ENCODE data around the gene ZNF892. TPM values are rescaled to one million over a fixed set of nuclear protein-coding genes. Genes with fewer than 3 reads are reported as not detected.
A peak's percentile ranks its signal among the peaks of the same experiment; 100 is the strongest.

ZNF892 gene
- total RNA-seq, result 1 to 10 TPM; 2.2 to 3.2 TPM

DNA sequence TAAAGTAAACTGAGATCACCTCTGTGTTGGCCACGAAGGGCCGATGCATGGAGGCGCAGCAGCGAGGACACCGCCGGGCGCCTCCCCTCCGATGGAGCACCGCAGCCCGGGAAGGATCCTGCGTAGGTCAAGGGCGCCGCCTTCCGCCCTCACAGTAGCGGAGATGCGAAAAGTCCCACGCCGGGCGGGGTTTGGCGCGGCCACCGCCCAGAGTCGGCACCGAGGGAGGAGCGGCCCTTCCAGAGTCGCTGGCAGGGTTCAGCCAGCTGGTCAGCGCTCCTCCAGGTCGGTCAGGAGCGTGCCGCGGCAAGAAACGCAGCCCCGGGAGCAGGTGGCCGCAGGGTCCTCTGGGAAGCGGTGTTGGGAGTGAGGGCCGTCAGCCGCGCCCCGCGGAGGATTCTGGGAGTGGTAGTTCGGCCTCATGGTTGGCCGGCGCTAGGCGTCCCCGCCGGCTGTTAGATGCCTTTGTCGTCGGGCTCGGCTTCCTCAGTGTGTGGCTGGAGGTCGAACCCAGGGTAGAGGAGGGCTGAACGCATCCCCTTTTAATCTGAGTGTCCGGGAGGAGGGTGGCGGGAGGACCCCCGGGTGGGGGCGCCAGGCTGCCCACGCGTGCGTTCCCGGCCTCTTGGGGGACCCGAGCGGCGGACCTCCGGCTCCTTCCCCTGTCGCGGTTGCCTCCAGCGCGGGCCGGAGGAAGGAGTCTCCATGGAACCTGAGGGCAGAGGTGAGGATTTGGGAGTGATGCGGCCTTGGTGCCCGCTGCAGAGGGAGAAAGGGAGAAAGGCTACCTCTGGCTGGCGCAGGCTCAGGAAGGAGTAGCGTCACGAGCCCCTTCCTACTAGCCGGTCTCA is at the start of gene ZNF892:
ZNF892 (plus strand) TSS at position 411 of the 851 bp plus-strand sequence; CDS start at position 706, 295 bp downstream.
- H3K36me3 ChIP-seq, result peaks cover 15% of the 10 kb centered on the region
- peak within 1 kb of the TSS; percentile 92 to 93 for H3K27ac ChIP-seq
- DNase-seq (ENCODE audit: low spot score), result peak; percentile 89
- peaks cover 0 to 16% of the 10 kb centered on the region in 2 donors for H3K4me1 ChIP-seq
- no peaks in the 10 kb centered on the region for H3K27me3 ChIP-seq
- TF ChIP-seq, protein P1, sequence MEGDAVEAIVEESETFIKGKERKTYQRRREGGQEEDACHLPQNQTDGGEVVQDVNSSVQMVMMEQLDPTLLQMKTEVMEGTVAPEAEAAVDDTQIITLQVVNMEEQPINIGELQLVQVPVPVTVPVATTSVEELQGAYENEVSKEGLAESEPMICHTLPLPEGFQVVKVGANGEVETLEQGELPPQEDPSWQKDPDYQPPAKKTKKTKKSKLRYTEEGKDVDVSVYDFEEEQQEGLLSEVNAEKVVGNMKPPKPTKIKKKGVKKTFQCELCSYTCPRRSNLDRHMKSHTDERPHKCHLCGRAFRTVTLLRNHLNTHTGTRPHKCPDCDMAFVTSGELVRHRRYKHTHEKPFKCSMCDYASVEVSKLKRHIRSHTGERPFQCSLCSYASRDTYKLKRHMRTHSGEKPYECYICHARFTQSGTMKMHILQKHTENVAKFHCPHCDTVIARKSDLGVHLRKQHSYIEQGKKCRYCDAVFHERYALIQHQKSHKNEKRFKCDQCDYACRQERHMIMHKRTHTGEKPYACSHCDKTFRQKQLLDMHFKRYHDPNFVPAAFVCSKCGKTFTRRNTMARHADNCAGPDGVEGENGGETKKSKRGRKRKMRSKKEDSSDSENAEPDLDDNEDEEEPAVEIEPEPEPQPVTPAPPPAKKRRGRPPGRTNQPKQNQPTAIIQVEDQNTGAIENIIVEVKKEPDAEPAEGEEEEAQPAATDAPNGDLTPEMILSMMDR (IDR thresholded peaks at IDR 0.05), result peak in 1 of 2 donors; percentile 71
- peak within 1 kb of the TSS; percentile 65 to 83 for H3K4me3 ChIP-seq
- peaks cover 0 to 23% of the 10 kb centered on the region in 2 donors for H3K9me3 ChIP-seq

DNA sequence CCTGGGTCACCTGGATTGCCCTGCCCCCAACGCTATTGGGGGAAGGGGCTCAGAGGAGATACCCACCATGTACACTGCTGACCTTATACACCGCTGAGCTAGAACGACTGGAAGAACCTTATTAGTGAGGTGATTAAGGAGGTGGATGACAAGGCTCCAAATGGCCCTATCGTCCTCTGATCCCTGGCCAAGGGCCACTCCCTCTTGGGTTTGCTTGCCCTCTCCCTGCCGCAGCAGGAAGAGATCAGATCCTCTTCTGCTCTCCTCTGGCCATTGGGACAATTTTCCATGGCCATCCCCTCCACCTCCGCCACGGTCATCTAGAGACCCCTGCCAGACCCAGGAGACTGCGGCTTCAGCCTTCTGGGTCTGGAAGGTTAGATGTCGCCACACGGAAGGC is 48.9 kb upstream of the ZNF892 start:
- TF ChIP-seq, protein P1 (IDR thresholded peaks at IDR 0.05), result no peak
- no peak for DNase-seq (ENCODE audit: low spot score)
- Histone ChIP-seq H3K4me3 (peak overlapping the region; percentile 80), H3K36me3 (peaks cover 36% of the 10 kb centered on the region), H3K27ac (peak overlapping the region in 1 of 2 donors; percentile 76), H3K4me1 (peaks cover 0 to 11% of the 10 kb centered on the region in 2 donors), H3K9me3 (peaks cover 0 to 21% of the 10 kb centered on the region in 2 donors), H3K27me3 (no peaks in the 10 kb centered on the region)

DNA sequence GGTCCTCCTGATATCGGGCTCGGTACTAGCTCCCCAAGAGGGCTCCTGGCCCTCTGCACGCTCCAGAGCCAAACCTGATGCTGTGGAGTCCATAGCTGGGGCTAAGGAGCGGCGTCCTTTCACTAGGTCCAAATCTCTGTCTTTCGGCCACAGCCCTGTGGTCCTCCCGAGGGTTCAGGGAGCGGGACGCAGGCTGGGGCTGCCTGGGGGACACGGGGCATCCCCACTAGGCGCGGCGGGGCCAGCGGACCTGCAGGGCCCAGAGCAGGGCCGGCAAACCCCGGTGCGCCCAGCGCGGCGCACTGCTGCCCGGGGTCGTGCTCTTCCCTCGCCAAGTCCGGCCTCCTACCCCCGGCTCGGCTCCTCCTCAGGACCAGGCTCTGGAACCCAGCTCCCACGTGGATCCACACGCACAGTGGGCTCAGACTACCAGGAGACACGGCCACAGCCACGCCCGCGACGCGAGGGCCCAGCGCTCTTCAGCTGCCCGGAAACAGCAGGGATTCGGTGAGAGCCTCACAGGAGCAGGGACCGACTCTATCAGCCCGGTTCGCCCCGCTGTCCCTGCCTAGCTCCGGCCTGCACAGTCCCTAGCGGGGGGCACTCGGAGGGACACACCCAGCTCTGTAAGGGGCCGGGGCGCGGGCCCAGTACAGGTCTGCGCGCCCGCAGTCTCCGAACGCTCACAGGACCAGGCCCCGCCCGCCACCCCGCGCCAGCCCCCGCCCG is 48.3 kb upstream of the ZNF892 start:
- Histone ChIP-seq H3K27ac (peak overlapping the region; percentile 75 to 76), H3K9me3 (peaks cover 0 to 15% of the 10 kb centered on the region in 2 donors), H3K36me3 (peaks cover 30% of the 10 kb centered on the region), H3K27me3 (no peaks in the 10 kb centered on the region), H3K4me3 (peak overlapping the region; percentile 80), H3K4me1 (peaks cover 0 to 17% of the 10 kb centered on the region in 2 donors)
- TF ChIP-seq, protein P1 (IDR thresholded peaks at IDR 0.05), result no peak
- DNase-seq (ENCODE audit: low spot score), result no peak

DNA sequence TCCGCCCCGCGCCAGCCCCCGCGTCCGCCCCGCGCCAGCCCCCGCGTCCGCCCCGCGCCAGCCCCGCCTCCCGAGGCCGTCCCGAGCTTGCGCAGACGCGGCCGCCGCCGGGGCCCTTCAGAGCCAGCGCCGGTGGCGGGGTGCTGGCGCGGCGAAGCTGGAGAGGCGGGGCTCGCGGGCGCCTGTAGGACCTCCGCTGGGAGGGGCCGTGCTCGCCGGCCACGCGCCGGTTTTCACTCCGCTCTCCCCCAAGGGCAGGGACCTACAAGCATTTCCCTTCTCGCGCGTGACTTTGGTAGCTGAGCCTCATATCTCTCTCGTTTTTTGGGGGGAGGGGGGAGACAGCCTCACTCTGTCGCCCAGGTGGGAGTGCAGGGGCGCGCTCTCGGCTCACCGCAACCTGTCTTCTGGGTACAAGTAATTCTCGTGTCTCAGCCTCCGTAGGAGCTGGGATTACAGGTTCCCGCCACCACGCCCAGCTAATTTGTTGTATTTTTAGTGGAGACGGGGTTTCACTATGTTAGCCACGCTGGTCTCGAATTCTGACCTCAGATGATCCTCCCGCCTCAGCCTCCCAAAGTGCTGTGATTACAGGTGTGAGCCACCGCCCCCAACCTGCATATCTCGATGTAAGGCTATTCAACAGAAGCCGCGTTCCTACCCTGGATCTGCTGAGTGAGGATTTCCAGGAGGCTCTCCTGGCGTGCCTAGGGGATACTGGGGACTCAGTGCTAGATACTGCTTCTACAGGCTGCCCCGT is 47.5 kb upstream of the ZNF892 start, which contains the start of gene ZNF514:
ZNF514 (minus strand) TSS at position 159 of the 760 bp plus-strand sequence. CDS start 6,595 bp downstream, outside the sequence.
- peak within 1 kb of the TSS; percentile 75 to 84 for H3K27ac ChIP-seq
- H3K36me3 ChIP-seq, result peaks cover 22% of the 10 kb centered on the region
- H3K4me1 ChIP-seq, result peaks cover 0 to 25% of the 10 kb centered on the region in 2 donors
- H3K27me3 ChIP-seq, result no peaks in the 10 kb centered on the region
- TF ChIP-seq, protein P1 (IDR thresholded peaks at IDR 0.05), result no peak
- DNase-seq (ENCODE audit: low spot score), result peak; percentile 74
- H3K4me3 ChIP-seq, result peak within 1 kb of the TSS; percentile 80
- peaks cover 0 to 9% of the 10 kb centered on the region in 2 donors for H3K9me3 ChIP-seq

GRCh38 chr2:95165030-95165370 is 42.3 kb upstream of the ZNF892 start:
- peaks cover 0 to 26% of the 10 kb centered on the region in 2 donors for H3K4me1 ChIP-seq
- no peaks in the 10 kb centered on the region for H3K9me3 ChIP-seq
- DNase-seq (ENCODE audit: low spot score), result no peak
- peak overlapping the region; percentile 74 to 76 for H3K4me3 ChIP-seq
- no peaks in the 10 kb centered on the region for H3K36me3 ChIP-seq
- H3K27me3 ChIP-seq, result no peaks in the 10 kb centered on the region
- H3K27ac ChIP-seq, result peak overlapping the region; percentile 86 to 93
- TF ChIP-seq, protein P1 (IDR thresholded peaks at IDR 0.05), result no peak
